Activated naive CD8-positive, alpha-beta T cell treated with anti-CD3 and anti-CD28 coated beads, Interleukin-2, amount 10 ng/mL, durations not matched to agents 7 days and 5 days (primary cell): ENCODE measurements around the gene NR6A1. TPM values are rescaled to one million over a fixed set of nuclear protein-coding genes. Genes with fewer than 3 reads are reported as not detected.

ENCODE experiments used
- ATAC-seq: fragments of 150-1000 bp; cut with Tn5 transposase; one replicate; pipeline ENCODE4 v1.10.0; 2021; ENCODE audit warnings: low read depth, moderate library complexity
- POLR2A ChIA-PET: fragments of 350-600 bp; sonication (Branson Sonifier 250); formaldehyde crosslinking; loops from one replicate; lab custom pipeline; 2021; ENCODE audit warnings: antibody characterized with exemption; lab: Charles Lee
- DNase-seq: peaks from one replicate; pipeline ENCODE4 v3.0.0; 2021
- H3K27ac Mint-ChIP-seq: one replicate; pipeline ENCODE4 v1.8.0; 2022; ENCODE audit warnings: mild to moderate bottlenecking, mixed read lengths
- H3K27me3 Mint-ChIP-seq: one replicate; pipeline ENCODE4 v1.8.0; 2022; ENCODE audit warnings: mild to moderate bottlenecking, moderate library complexity, mixed read lengths
- H3K36me3 Mint-ChIP-seq: one replicate; pipeline ENCODE4 v1.8.0; 2021; ENCODE audit warnings: mild to moderate bottlenecking, mixed read lengths
- H3K4me1 Mint-ChIP-seq: one replicate; pipeline ENCODE4 v1.8.0; 2021; ENCODE audit warnings: mixed read lengths
- H3K4me3 Mint-ChIP-seq: one replicate; pipeline ENCODE4 v1.8.0; 2022; ENCODE audit warnings: mild to moderate bottlenecking, moderate library complexity, mixed read lengths
- H3K9me3 Mint-ChIP-seq: one replicate; pipeline ENCODE4 v1.8.0; 2021; ENCODE audit warnings: mixed read lengths
- total RNA-seq, 2 experiments: library from RNA; stranded (reverse); gene quantifications; one replicate each; pipeline ENCODE4 v1.2.3, GENCODE V29; 2021

The NR6A1 gene
- total RNA-seq, 2 experiments from 2014 or later, result 0.06 to 0.11 TPM

GRCh38 chr9:124596172-124596839 lies 174.8 kb downstream of the NR6A1 start:
- Mint-ChIP-seq H3K4me3 (no peak overlapping the region), H3K4me1 (peaks cover 2% of the 10 kb centered on the region), H3K27ac (no peak overlapping the region), H3K27me3 (peaks cover 37% of the 10 kb centered on the region), H3K9me3 (no peaks in the 10 kb centered on the region), H3K36me3 (no peaks in the 10 kb centered on the region)
- ATAC-seq (no peak), DNase-seq (no peak)
- POLR2A ChIA-PET, result no interaction called here

- Mint-ChIP-seq H3K27me3 (peaks cover 40% of the 10 kb centered on the region), H3K4me3 (no peak overlapping the region), H3K36me3 (no peaks in the 10 kb centered on the region), H3K27ac (no peak overlapping the region), H3K4me1 (peaks cover 2% of the 10 kb centered on the region), H3K9me3 (no peaks in the 10 kb centered on the region)
- ATAC-seq (no peak), DNase-seq (no peak)
- POLR2A ChIA-PET, result no interaction called here
Observed at GRCh38 chr9:124595743-124596142, 175.4 kb downstream of the NR6A1 start.

GRCh38 chr9:124594673-124595072 lies 176.4 kb downstream of the NR6A1 start:
- Mint-ChIP-seq H3K36me3 (no peaks in the 10 kb centered on the region), H3K27ac (no peak overlapping the region), H3K9me3 (no peaks in the 10 kb centered on the region), H3K4me3 (no peak overlapping the region), H3K27me3 (peaks cover 36% of the 10 kb centered on the region), H3K4me1 (peaks cover 2% of the 10 kb centered on the region)
- DNase-seq (no peak), ATAC-seq (no peak)
- POLR2A ChIA-PET, result no interaction called here

- Mint-ChIP-seq H3K36me3 (no peaks in the 10 kb centered on the region), H3K9me3 (no peaks in the 10 kb centered on the region), H3K4me3 (no peak overlapping the region), H3K4me1 (peaks cover 2% of the 10 kb centered on the region), H3K27ac (no peak overlapping the region), H3K27me3 (peaks cover 36% of the 10 kb centered on the region)
- no peak for DNase-seq
- no peak for ATAC-seq
- POLR2A ChIA-PET, result no interaction called here
Observed at GRCh38 chr9:124594225-124594624, 176.9 kb downstream of the NR6A1 start.

- Mint-ChIP-seq H3K36me3 (no peaks in the 10 kb centered on the region), H3K4me3 (no peak overlapping the region), H3K4me1 (peaks cover 2% of the 10 kb centered on the region), H3K27ac (no peak overlapping the region), H3K9me3 (no peaks in the 10 kb centered on the region), H3K27me3 (peaks cover 34% of the 10 kb centered on the region)
- no peak for ATAC-seq
- no peak for DNase-seq
- POLR2A ChIA-PET, result no interaction called here
Observed at GRCh38 chr9:124593651-124594058, 177.5 kb downstream of the NR6A1 start.

DNA sequence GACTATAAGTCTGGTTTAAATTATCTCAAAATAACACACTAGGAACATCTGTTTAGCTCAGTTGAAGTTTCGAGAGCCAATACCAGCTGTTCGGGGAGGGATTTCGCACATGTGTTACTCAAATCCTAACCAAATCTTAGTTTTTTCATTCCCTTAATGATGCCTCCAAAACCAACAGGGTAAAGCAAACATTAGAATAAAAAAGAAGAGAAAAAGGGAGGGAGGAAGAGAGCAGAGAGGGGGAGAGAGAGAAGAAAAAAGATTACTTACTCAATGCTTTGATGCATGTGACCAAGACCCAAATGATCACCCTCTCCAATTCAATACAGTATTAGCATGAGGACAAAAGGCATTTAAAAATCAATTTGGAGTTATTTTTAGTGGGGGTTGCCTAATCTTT lies 177.9 kb downstream of the NR6A1 start:
- Mint-ChIP-seq H3K27me3 (peaks cover 32% of the 10 kb centered on the region), H3K27ac (no peak overlapping the region), H3K36me3 (no peaks in the 10 kb centered on the region), H3K4me3 (no peak overlapping the region), H3K4me1 (peaks cover 2% of the 10 kb centered on the region), H3K9me3 (no peaks in the 10 kb centered on the region)
- POLR2A ChIA-PET, result no interaction called here
- DNase-seq (no peak), ATAC-seq (no peak)

GRCh38 chr9:124590889-124591641 lies 180.0 kb downstream of the NR6A1 start:
- Mint-ChIP-seq H3K27ac (no peak overlapping the region), H3K36me3 (no peaks in the 10 kb centered on the region), H3K9me3 (no peaks in the 10 kb centered on the region), H3K27me3 (peaks cover 34% of the 10 kb centered on the region), H3K4me1 (peaks cover 2% of the 10 kb centered on the region), H3K4me3 (no peak overlapping the region)
- DNase-seq (no peak), ATAC-seq (no peak)
- POLR2A ChIA-PET, result no interaction called here

- POLR2A ChIA-PET, result no interaction called here
- no peak for ATAC-seq
Observed at GRCh38 chr9:124584631-124585030, 186.5 kb downstream of the NR6A1 start.

GRCh38 chr9:124583134-124583533 lies 188.0 kb downstream of the NR6A1 start:
- peaks cover 12% of the 10 kb centered on the region for H3K27me3 Mint-ChIP-seq
- no peaks in the 10 kb centered on the region for H3K4me1 Mint-ChIP-seq
- H3K27ac Mint-ChIP-seq, result no peak overlapping the region

More at GRCh38 chr9:124584631-124585030, 186.5 kb downstream of the NR6A1 start:
- Mint-ChIP-seq H3K27me3 (peaks cover 12% of the 10 kb centered on the region), H3K4me1 (no peaks in the 10 kb centered on the region), H3K27ac (no peak overlapping the region), H3K9me3 (no peaks in the 10 kb centered on the region), H3K4me3 (no peak overlapping the region), H3K36me3 (no peaks in the 10 kb centered on the region)
- no peak for DNase-seq

DNA sequence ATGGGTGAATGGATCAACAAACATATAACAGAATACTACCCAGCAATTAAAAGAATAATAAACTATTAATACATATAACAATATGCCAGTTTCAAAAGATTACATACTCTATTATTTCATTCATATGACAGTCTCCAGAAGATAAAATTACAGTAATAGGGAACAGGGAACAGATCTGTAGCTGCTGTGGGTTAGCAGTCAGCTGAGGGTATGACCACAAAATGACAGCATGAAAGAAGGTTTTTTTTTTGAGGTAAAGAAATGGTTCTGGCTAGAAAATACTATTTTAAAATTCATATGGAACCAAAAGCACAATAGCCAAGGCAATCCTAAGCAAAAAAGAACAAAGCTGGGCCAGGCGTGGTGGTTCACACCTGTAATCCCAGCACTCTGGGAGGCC lies 190.9 kb downstream of the NR6A1 start:
- Mint-ChIP-seq H3K4me3 (no peak overlapping the region), H3K9me3 (no peaks in the 10 kb centered on the region), H3K36me3 (no peaks in the 10 kb centered on the region), H3K27ac (no peak overlapping the region), H3K4me1 (no peaks in the 10 kb centered on the region), H3K27me3 (peaks cover 11% of the 10 kb centered on the region)
- ATAC-seq (no peak), DNase-seq (no peak)
- POLR2A ChIA-PET, result no interaction called here

More at GRCh38 chr9:124583134-124583533, 188.0 kb downstream of the NR6A1 start:
- no peak overlapping the region for H3K4me3 Mint-ChIP-seq
- no peaks in the 10 kb centered on the region for H3K9me3 Mint-ChIP-seq
- no peaks in the 10 kb centered on the region for H3K36me3 Mint-ChIP-seq
- POLR2A ChIA-PET, result no interaction called here
- DNase-seq (no peak), ATAC-seq (no peak)

DNA sequence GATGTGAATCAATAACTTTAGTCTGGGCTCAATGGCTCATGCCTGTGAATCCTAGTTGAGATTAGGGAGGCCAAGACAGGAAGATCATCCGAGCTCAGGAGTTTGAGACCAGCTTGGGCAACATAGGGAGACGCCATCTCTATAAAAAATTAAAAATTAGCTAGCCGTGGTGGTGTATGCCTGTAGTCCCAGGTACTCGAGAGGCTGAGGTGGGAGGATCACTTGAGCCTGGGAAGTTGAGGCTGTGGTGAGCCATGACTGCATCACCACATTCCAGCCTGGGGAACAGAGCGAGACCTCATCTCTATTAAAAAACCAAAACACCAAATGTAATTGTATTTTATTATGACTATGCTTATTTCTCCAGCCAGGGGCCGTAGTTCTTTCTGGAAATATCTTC lies 194.4 kb downstream of the NR6A1 start:
- DNase-seq (no peak), ATAC-seq (no peak)
- H3K27me3 Mint-ChIP-seq, result peaks cover 24% of the 10 kb centered on the region
- POLR2A ChIA-PET, result no interaction called here
- H3K9me3 Mint-ChIP-seq, result no peaks in the 10 kb centered on the region
- H3K36me3 Mint-ChIP-seq, result no peaks in the 10 kb centered on the region
- H3K27ac Mint-ChIP-seq, result no peak overlapping the region
- H3K4me1 Mint-ChIP-seq, result no peaks in the 10 kb centered on the region
- no peak overlapping the region for H3K4me3 Mint-ChIP-seq

- ATAC-seq, result no peak
- Mint-ChIP-seq H3K4me3 (no peak overlapping the region), H3K27ac (no peak overlapping the region), H3K4me1 (no peaks in the 10 kb centered on the region), H3K9me3 (no peaks in the 10 kb centered on the region), H3K27me3 (peaks cover 34% of the 10 kb centered on the region), H3K36me3 (no peaks in the 10 kb centered on the region)
- POLR2A ChIA-PET, result no interaction called here
- DNase-seq, result no peak
Observed at GRCh38 chr9:124574534-124575375, 196.4 kb downstream of the NR6A1 start.

- Mint-ChIP-seq H3K9me3 (no peaks in the 10 kb centered on the region), H3K27ac (no peak overlapping the region), H3K4me3 (no peak overlapping the region), H3K27me3 (peaks cover 28% of the 10 kb centered on the region), H3K36me3 (no peaks in the 10 kb centered on the region), H3K4me1 (no peaks in the 10 kb centered on the region)
- ATAC-seq (no peak), DNase-seq (no peak)
- POLR2A ChIA-PET, result no interaction called here
Observed at GRCh38 chr9:124570942-124571666, 200.0 kb downstream of the NR6A1 start.
